ENCODE results near the gene ESYT3.

DNA sequence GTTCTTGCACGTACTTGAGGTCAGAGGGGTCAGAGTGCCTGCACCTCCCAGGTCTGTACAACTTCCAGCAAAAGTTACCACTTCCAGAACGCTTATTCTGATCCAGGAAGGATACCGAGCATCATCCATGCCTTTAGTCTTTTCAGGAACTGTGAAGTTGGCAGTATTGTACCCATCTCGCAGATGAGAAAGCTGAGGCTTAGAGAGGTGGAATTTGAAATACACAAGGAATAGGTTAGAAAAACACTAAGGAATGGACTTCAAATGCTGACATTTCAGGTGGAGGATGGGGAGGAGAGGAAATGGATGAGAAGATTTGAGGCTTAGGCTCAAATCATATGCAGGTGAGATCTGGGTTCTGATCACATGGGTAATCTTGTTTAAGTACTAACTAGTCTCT, 11.2 kb downstream of the ESYT3 start:
- TF ChIP-seq, protein P1, sequence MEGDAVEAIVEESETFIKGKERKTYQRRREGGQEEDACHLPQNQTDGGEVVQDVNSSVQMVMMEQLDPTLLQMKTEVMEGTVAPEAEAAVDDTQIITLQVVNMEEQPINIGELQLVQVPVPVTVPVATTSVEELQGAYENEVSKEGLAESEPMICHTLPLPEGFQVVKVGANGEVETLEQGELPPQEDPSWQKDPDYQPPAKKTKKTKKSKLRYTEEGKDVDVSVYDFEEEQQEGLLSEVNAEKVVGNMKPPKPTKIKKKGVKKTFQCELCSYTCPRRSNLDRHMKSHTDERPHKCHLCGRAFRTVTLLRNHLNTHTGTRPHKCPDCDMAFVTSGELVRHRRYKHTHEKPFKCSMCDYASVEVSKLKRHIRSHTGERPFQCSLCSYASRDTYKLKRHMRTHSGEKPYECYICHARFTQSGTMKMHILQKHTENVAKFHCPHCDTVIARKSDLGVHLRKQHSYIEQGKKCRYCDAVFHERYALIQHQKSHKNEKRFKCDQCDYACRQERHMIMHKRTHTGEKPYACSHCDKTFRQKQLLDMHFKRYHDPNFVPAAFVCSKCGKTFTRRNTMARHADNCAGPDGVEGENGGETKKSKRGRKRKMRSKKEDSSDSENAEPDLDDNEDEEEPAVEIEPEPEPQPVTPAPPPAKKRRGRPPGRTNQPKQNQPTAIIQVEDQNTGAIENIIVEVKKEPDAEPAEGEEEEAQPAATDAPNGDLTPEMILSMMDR (IDR thresholded peaks at IDR 0.05; ENCODE audit: insufficient read depth, low read length, poor library complexity, severe bottlenecking) = no peak
- no peak for TF ChIP-seq EZH2phosphoT487 (conservative IDR thresholded peaks at IDR 0.05; ENCODE audit: low read length)
